ENCODE measurements around the gene LRRC15. TPM values are rescaled to one million over a fixed set of nuclear protein-coding genes. Genes with fewer than 3 reads are reported as not detected.
A peak's percentile ranks its signal among the peaks of the same experiment; 100 is the strongest.

LRRC15 gene
- total RNA-seq, 4 donors from 2014 or later: 5.6 to 23.7 (median 9.6) TPM; not detected in 1

DNA sequence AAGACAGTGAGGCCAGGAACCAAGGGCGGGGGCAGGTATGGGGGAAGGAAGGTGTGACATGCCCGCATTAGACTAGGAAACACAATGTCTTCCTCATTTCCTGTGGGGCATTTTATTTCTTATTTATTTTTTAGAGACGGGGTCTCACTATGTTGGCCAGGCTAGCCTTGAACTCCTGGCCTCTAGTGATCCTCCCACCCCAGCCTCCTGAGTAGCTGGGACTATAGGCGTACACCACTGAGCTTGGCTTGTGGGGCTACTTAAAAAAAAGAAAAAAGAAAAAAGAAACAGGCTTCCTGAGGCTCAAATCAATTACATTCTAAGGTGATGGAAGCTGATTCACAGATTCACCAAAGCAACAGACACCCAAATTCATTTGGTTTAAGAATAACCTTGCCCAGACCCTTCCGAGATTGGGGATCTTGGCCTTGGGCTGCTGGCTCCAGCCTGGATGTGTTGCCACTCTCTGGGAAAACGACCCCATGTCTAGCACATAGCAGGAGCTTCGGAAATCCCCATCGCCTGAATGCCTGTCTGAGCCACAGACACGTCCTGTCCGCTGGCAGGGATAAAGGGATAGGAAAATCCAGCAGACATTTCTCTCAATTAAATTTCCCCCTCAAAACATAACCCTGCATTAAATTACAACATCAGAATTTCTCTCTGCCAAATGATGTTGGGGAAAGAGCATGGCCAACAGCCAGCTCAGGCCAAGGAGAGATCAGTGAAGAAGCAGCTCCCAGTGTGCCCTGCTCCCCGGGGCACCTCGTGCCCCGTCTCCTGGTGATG, 31.4 kb downstream of the LRRC15 start:
- Histone ChIP-seq H3K4me3 (no peak overlapping the region), H3K9me3 (no peaks in the 10 kb centered on the region), H3K27me3 (peaks cover 6% of the 10 kb centered on the region), H3K36me3 (no peaks in the 10 kb centered on the region), H3K4me1 (peaks cover 6% of the 10 kb centered on the region), H3K27ac (no peak overlapping the region)
- TF ChIP-seq CTCF (IDR thresholded peaks at IDR 0.05) (no peak), POLR2AphosphoS5 (IDR thresholded peaks at IDR 0.05) (no peak), EP300 (IDR thresholded peaks at IDR 0.05) (no peak), POLR2A (IDR thresholded peaks at IDR 0.05) (no peak)
- 74% methylated on average over 13 of the region's 13 CpGs for WGBS
- no peak for DNase-seq (ENCODE audit: low spot score in 2 of 2)

- TF ChIP-seq CTCF (IDR thresholded peaks at IDR 0.05): no peak
- no peak for TF ChIP-seq EP300 (IDR thresholded peaks at IDR 0.05)
- no peak for TF ChIP-seq POLR2A (IDR thresholded peaks at IDR 0.05)
- no peak for TF ChIP-seq POLR2AphosphoS5 (IDR thresholded peaks at IDR 0.05)
- Histone ChIP-seq H3K27me3 (peaks cover 10% of the 10 kb centered on the region), H3K36me3 (no peaks in the 10 kb centered on the region), H3K4me3 (no peak overlapping the region), H3K27ac (no peak overlapping the region), H3K4me1 (peaks cover 17% of the 10 kb centered on the region), H3K9me3 (no peaks in the 10 kb centered on the region)
- no peak for DNase-seq (ENCODE audit: low spot score in 2 of 2)
- 91% methylated on average over 17 of the region's 17 CpGs for WGBS
These were observed 32.8 kb downstream of the LRRC15 start for GRCh38 chr3:194336601-194337355.

DNA sequence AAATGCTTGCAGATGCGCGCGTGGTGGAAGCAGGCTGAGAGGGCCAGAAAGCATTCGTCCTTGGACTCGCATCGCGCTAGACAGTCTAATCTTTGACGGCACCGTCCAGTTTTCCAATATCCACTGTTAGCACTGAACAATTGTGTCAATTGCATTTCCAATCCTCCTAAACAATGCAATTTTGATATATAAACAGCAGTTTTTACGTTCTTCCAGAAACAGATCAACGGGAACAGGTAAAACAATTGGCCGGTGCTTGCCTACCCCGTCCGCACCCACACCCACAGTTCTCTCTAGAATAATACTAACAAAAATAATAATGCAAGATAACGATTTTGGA, 35.6 kb downstream of the LRRC15 start:
- H3K27ac ChIP-seq: no peak overlapping the region
- 34% methylated on average over 15 of the region's 15 CpGs for WGBS
- DNase-seq (ENCODE audit: low spot score in 2 of 2): no peak
- H3K4me1 ChIP-seq: peaks cover 44% of the 10 kb centered on the region
- H3K27me3 ChIP-seq: peaks cover 10% of the 10 kb centered on the region
- H3K4me3 ChIP-seq: peak overlapping the region; percentile 44
- TF ChIP-seq EP300 (IDR thresholded peaks at IDR 0.05): no peak
- TF ChIP-seq POLR2A (IDR thresholded peaks at IDR 0.05): no peak
- no peak for TF ChIP-seq CTCF (IDR thresholded peaks at IDR 0.05)
- TF ChIP-seq POLR2AphosphoS5 (IDR thresholded peaks at IDR 0.05): no peak
- no peaks in the 10 kb centered on the region for H3K36me3 ChIP-seq
- no peaks in the 10 kb centered on the region for H3K9me3 ChIP-seq

DNA sequence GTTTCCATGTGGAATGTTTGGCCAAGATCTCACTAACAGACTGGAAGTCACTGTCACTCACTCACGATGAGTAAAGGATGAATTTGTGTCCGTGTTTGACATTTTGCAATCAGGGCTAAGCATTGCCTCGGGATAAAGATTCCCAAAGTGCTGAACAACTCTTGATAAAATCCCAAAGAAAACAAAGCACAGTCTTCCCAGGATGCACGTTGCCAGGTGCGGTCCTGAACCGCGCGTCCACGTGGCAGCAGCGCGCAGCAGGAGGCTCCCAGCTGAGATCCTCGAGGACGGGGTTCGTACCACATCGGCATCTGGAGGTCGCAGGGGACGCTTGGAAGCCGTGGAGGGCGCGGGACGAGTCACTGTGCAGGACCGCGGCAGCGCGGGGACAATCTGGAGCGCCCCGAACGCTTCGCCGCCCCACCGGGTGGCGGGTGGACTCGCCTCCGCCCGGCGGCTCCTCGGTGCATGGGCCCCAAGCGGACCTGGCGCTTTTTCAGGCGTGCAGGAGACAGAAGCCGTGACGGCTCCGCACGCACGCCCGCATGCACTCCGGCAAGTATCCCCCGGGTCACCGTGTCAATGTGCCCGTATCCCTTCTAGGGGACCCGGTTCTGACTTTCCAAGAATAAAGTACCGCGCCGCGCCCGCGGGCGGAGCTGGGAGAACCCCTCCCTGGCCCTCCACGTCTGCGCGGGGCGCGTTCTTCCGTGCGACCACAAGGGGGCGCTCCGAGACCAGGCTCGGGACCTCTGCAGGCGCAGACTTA, 36.1 kb downstream of the LRRC15 start:
- peaks cover 46% of the 10 kb centered on the region for H3K4me1 ChIP-seq
- TF ChIP-seq POLR2AphosphoS5 (IDR thresholded peaks at IDR 0.05): no peak
- TF ChIP-seq CTCF (IDR thresholded peaks at IDR 0.05): peak; percentile 95 to 99
- TF ChIP-seq POLR2A (IDR thresholded peaks at IDR 0.05): no peak
- TF ChIP-seq EP300 (IDR thresholded peaks at IDR 0.05): no peak
- DNase-seq (ENCODE audit: low spot score in 2 of 2): peak; percentile 90 to 93
- no peaks in the 10 kb centered on the region for H3K9me3 ChIP-seq
- no peaks in the 10 kb centered on the region for H3K36me3 ChIP-seq
- peaks cover 10% of the 10 kb centered on the region for H3K27me3 ChIP-seq
- 11% methylated on average over 8 of the region's 69 CpGs for WGBS
- no peak overlapping the region for H3K27ac ChIP-seq
- H3K4me3 ChIP-seq: peak overlapping the region; percentile 44

GRCh38 chr3:194332858-194333211, 36.7 kb downstream of the LRRC15 start:
- H3K4me1 ChIP-seq: peaks cover 48% of the 10 kb centered on the region
- H3K4me3 ChIP-seq: no peak overlapping the region
- no peaks in the 10 kb centered on the region for H3K9me3 ChIP-seq
- WGBS: 81% methylated on average over 7 of the region's 7 CpGs
- no peak for DNase-seq (ENCODE audit: low spot score in 2 of 2)
- H3K36me3 ChIP-seq: no peaks in the 10 kb centered on the region
- H3K27me3 ChIP-seq: peaks cover 10% of the 10 kb centered on the region
- no peak overlapping the region for H3K27ac ChIP-seq
- TF ChIP-seq POLR2A (IDR thresholded peaks at IDR 0.05) (no peak), POLR2AphosphoS5 (IDR thresholded peaks at IDR 0.05) (no peak), EP300 (IDR thresholded peaks at IDR 0.05) (no peak), CTCF (IDR thresholded peaks at IDR 0.05) (no peak)

Measured in suprapubic skin (tissue), 4 donors.